GM18526 (cell line): ENCODE measurements around the gene SPO11.
A peak's percentile ranks its signal among the peaks of the same experiment; 100 is the strongest.

Experiments
- POLR2A ChIP-seq: IDR thresholded peaks from 3 replicates; pipeline ENCODE4 v1.6.1; 2011; ENCODE audit not compliant: insufficient read length; ENCODE audit errors: extremely low read depth

The SPO11 gene

GRCh38 chr20:57348922-57349574 is 19.4 kb downstream of the SPO11 start:
- peak; percentile 44 for TF ChIP-seq POLR2A

GRCh38 chr20:57350081-57350710 is 20.6 kb downstream of the SPO11 start:
- TF ChIP-seq POLR2A = no peak

GRCh38 chr20:57351042-57351783 is 21.6 kb downstream of the SPO11 start, which contains the start of gene RAE1:
TSS of gene RAE1 (plus strand) at chr20:57351255. CDS start at chr20:57354039, 2,784 bp downstream.
- peak; percentile 72 for TF ChIP-seq POLR2A

- no peak for TF ChIP-seq POLR2A
These were observed 22.7 kb downstream of the SPO11 start for GRCh38 chr20:57352305-57352704.

GRCh38 chr20:57353351-57353750 is 23.7 kb downstream of the SPO11 start:
- TF ChIP-seq POLR2A = no peak

GRCh38 chr20:57361517-57361916 is 31.9 kb downstream of the SPO11 start:
- no peak for TF ChIP-seq POLR2A

- no peak for TF ChIP-seq POLR2A
These were observed 34.8 kb downstream of the SPO11 start for GRCh38 chr20:57364451-57364850.

- no peak for TF ChIP-seq POLR2A
These were observed 40.0 kb downstream of the SPO11 start for GRCh38 chr20:57369596-57369995.

- no peak for TF ChIP-seq POLR2A
These were observed 40.7 kb downstream of the SPO11 start for GRCh38 chr20:57370316-57370715.

GRCh38 chr20:57371363-57371762 is 41.8 kb downstream of the SPO11 start:
- no peak for TF ChIP-seq POLR2A

- no peak for TF ChIP-seq POLR2A
These were observed 42.6 kb downstream of the SPO11 start for GRCh38 chr20:57372157-57372556.

- TF ChIP-seq POLR2A = no peak
These were observed 43.2 kb downstream of the SPO11 start for GRCh38 chr20:57372581-57373350.

- TF ChIP-seq POLR2A = no peak
These were observed 44.8 kb downstream of the SPO11 start for GRCh38 chr20:57374343-57374930.

GRCh38 chr20:57374931-57375651 is 45.5 kb downstream of the SPO11 start:
- no peak for TF ChIP-seq POLR2A
